Gastrocnemius medialis (tissue), 4 donors: Measurements from ENCODE around the gene ARHGAP19. TPM values are rescaled to one million over a fixed set of nuclear protein-coding genes. Genes with fewer than 3 reads are reported as not detected.

Source experiments
- ATAC-seq, 2 donors: fragments of 150-250 bp; one replicate each; pipeline ENCODE4 v1.9.1; 2016
- DNase-seq, 2 donors: peaks; one replicate each; pipeline ENCODE4 v3.0.0-alpha.2; 2019
- H3K27ac ChIP-seq, 4 donors: fragments of 200-600 bp; sonication (generic); 1 replicate in 1 of 4; 2 replicates in 3 of 4; pipeline ENCODE4 v1.5.1; 2016 to 2018; ENCODE audit warnings: mild to moderate bottlenecking in 2 of 4, moderate library complexity in 1 of 4
- H3K27me3 ChIP-seq, 3 donors: fragments of 200-600 bp; sonication (generic) in 2 of 3; 1 replicate in 1 of 3; 2 replicates in 2 of 3; pipeline versions ENCODE4 v1.5.1 to v1.6.0; 2016 to 2019; ENCODE audit warnings: mild to moderate bottlenecking in 1 of 3, moderate library complexity in 1 of 3
- H3K36me3 ChIP-seq, 2 donors: fragments of 200-600 bp; sonication (generic) in 1 of 2; one replicate each; pipeline ENCODE4 v1.5.1; 2017 to 2018
- H3K4me1 ChIP-seq, 2 donors: fragments of 200-600 bp; sonication (generic) in 1 of 2; one replicate each; pipeline ENCODE4 v1.5.1; 2016 to 2017; ENCODE audit warnings: mild to moderate bottlenecking in 2 of 2
- H3K4me3 ChIP-seq, 4 donors: fragments of 200-600 bp; sonication (generic) in 3 of 4; 1 replicate in 1 of 4; 2 replicates in 3 of 4; pipeline ENCODE4 v1.5.1; 2016 to 2019; ENCODE audit warnings: mild to moderate bottlenecking in 2 of 4
- H3K9me3 ChIP-seq, 3 donors: fragments of 200-600 bp; sonication (generic) in 2 of 3; 1 replicate in 1 of 3; 2 replicates in 2 of 3; pipeline ENCODE4 v1.5.1; 2016 to 2019
- CTCF ChIP-seq, 5 experiments: fragments of 450-650 bp in 3 of 5; fragments of 200-600 bp in 2 of 5; sonication (generic) in 2 of 5; IDR thresholded peaks in 4 of 5; conservative IDR thresholded peaks in 1 of 5; 1 replicate in 4 of 5; 2 replicates in 1 of 5; pipeline ENCODE4 v1.5.1; 2016 to 2019; ENCODE audit warnings: antibody characterized with exemption in 5 of 5, mild to moderate bottlenecking in 3 of 5, moderate library complexity in 3 of 5
- POLR2A ChIP-seq, 2 donors: fragments of 450-650 bp; IDR thresholded peaks; one replicate each; pipeline ENCODE4 v1.6.1; 2017; ENCODE audit warnings: antibody characterized with exemption in 2 of 2, mild to moderate bottlenecking in 2 of 2, moderate library complexity in 2 of 2
- in situ Hi-C, 4 donors: fragments of 200-750 bp; cut with MboI; loops; one replicate each; pipeline versions ENCODE4 v1.15.0 to v1.8.0; 2017; ENCODE audit warnings: low sequenced_read_pairs in 4 of 4
- intact Hi-C: fragments of 100-400 bp; cut with DNase I; formaldehyde crosslinking; loops from one replicate; pipeline ENCODE4 v1.15.1; 2023; ENCODE audit warnings: low total_unique reads
- total RNA-seq, 4 donors: library from RNA; depleted of rRNA; stranded (reverse); fragments of >200 nt; gene quantifications; one replicate each; pipeline versions ENCODE4 v1.1.0 to v1.2.3, GENCODE V29; 2016

The ARHGAP19 gene, protein sequence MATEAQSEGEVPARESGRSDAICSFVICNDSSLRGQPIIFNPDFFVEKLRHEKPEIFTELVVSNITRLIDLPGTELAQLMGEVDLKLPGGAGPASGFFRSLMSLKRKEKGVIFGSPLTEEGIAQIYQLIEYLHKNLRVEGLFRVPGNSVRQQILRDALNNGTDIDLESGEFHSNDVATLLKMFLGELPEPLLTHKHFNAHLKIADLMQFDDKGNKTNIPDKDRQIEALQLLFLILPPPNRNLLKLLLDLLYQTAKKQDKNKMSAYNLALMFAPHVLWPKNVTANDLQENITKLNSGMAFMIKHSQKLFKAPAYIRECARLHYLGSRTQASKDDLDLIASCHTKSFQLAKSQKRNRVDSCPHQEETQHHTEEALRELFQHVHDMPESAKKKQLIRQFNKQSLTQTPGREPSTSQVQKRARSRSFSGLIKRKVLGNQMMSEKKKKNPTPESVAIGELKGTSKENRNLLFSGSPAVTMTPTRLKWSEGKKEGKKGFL
- total RNA-seq = 10 to 100 TPM in 1 of 4 donors, 1 to 10 TPM in 3; 1.7 to 12.3 (median 2.4) TPM

DNA sequence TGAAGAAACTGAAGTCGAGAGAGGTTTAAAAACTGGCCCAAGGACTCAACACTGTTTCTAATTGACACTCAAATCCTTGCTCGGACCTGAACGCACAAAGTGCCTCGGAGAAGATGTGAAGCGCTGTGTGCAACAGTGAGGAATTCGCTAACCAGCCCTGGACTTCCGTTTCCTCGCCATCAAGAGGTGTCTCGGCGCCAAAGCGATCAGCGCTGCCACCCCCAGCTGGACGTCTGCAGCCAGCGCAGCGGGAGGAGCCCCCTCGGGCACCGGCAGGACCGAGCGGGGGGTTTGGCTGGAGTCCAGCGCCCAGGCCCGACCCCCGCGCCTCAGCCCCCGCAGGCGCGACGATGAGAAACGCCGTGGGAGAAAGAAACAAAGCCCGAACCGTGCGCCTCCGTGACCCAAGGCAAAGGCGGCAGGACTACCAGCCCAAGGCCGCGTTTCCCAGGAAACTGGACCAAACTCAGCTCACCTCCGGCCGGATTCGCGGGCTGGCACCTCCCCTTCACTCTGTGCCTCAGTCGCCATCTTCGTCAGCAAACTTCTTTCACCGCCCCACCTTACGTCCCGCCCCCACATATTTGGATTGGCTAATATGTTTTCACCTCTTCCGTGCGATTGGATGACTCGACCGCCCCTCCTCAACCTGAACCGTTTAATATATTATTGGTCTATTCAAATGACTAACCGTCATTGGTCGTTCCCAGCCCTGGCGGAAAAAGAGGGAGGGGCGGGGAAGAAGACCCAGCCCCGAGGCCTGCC, at the start of gene ARHGAP19:
Gene ARHGAP19 (minus strand): TSS at position 541 of the 765 bp plus-strand sequence. CDS start 10 bp downstream, at position 531.
- Histone ChIP-seq H3K27ac (peak within 1 kb of the TSS; percentile 87 to 95 (median 88)), H3K27me3 (no peaks in the 10 kb centered on the region), H3K4me3 (peak within 1 kb of the TSS; percentile 79 to 97 (median 87)), H3K9me3 (no peaks in the 10 kb centered on the region), H3K36me3 (no peaks in the 10 kb centered on the region), H3K4me1 (peaks cover 9 to 10% of the 10 kb centered on the region in 2 donors)
- TF ChIP-seq CTCF (IDR thresholded peaks at IDR 0.05 in 4 of 5, conservative IDR thresholded peaks at IDR 0.05 in 1 of 5) (no peak), POLR2A (IDR thresholded peaks at IDR 0.05) (peak; percentile 38 to 66)
- ATAC-seq (peak; percentile 100), DNase-seq (peak; percentile 97)
- in situ Hi-C loops (no loop called here), intact Hi-C loops (loop anchor here (1.0 to 5.0 kb wide), 2 partner anchors 27 to 40 kb away; partner anchors contain the start of genes FRAT1 and FRAT2)

DNA sequence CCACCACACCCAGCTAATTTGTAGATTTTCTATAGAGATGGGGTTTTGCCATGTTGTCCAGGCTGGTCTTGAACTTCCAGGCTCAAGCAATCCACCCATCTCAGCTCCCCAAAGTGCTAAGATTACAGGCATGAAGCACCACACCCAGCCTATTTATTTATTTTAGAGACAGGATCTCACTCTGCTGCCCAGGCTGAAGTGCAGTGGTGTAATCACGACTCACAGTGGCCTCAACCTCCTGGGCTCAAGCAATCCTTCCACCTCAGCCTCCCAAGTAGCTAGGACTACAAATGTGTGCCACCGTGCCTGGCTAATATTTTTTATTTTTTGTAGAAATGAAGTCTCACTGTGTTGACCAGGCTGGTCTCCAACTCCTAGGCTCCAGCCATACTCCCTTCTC, 49.0 kb upstream of the ARHGAP19 start:
- DNase-seq (no peak), ATAC-seq (no peak)
- Histone ChIP-seq H3K27me3 (no peaks in the 10 kb centered on the region), H3K27ac (no peak overlapping the region), H3K36me3 (no peaks in the 10 kb centered on the region), H3K4me1 (peaks cover 4 to 11% of the 10 kb centered on the region in 2 donors), H3K4me3 (no peak overlapping the region), H3K9me3 (no peaks in the 10 kb centered on the region)
- TF ChIP-seq POLR2A (IDR thresholded peaks at IDR 0.05) (no peak), CTCF (IDR thresholded peaks at IDR 0.05 in 4 of 5, conservative IDR thresholded peaks at IDR 0.05 in 1 of 5) (no peak)
- intact Hi-C loops = no loop called here
- in situ Hi-C loops = no loop called here

DNA sequence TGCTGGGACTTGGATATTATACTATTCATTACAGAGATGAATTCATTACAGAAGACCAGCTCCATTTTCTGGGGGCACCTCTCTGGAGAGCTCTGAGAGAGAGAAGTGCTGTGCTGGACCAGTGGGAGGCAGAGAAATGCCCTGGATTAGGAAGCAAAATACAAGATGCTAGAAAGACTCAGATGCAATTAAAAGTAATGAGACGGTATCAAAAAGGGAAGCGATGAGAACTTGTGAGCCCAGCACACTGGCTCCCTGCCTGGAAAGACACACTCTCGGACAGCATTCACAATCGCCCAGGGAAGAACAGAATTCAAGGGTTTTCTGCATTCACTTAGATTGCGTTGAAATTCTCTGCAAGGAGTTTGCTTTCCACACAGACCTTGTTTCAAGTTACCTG, 45.6 kb upstream of the ARHGAP19 start:
- in situ Hi-C loops = loop anchor here in 1 of 4 donors (10.0 kb wide), 1 partner anchor 53 kb away; no protein-coding TSS in a partner anchor
- intact Hi-C loops = loop anchor here (10.0 kb wide), 1 partner anchor 503 kb away; the partner anchor contains the start of gene LCOR
- peak overlapping the region; percentile 47 to 96 (median 75) for H3K27ac ChIP-seq
- DNase-seq = no peak
- no peaks in the 10 kb centered on the region for H3K9me3 ChIP-seq
- H3K4me1 ChIP-seq = peaks cover 18 to 21% of the 10 kb centered on the region in 2 donors
- no peaks in the 10 kb centered on the region for H3K36me3 ChIP-seq
- H3K27me3 ChIP-seq = no peaks in the 10 kb centered on the region
- no peak for ATAC-seq
- TF ChIP-seq POLR2A (IDR thresholded peaks at IDR 0.05) = no peak
- no peak for TF ChIP-seq CTCF (IDR thresholded peaks at IDR 0.05 in 4 of 5, conservative IDR thresholded peaks at IDR 0.05 in 1 of 5)
- H3K4me3 ChIP-seq = no peak overlapping the region

GRCh38 chr10:97336942-97337831, 44.8 kb upstream of the ARHGAP19 start:
- TF ChIP-seq POLR2A (IDR thresholded peaks at IDR 0.05) (no peak), CTCF (IDR thresholded peaks at IDR 0.05 in 4 of 5, conservative IDR thresholded peaks at IDR 0.05 in 1 of 5) (no peak)
- Histone ChIP-seq H3K9me3 (no peaks in the 10 kb centered on the region), H3K4me1 (peaks cover 24 to 29% of the 10 kb centered on the region in 2 donors), H3K4me3 (peak overlapping the region in 2 of 4 donors; percentile 6 to 11), H3K27ac (peak overlapping the region; percentile 47 to 96 (median 75)), H3K36me3 (no peaks in the 10 kb centered on the region), H3K27me3 (no peaks in the 10 kb centered on the region)
- no peak for ATAC-seq
- in situ Hi-C loops = loop anchor here in 1 of 4 donors (10.0 kb wide), 1 partner anchor 52 kb away; no protein-coding TSS in a partner anchor
- peak in 1 of 2 donors; percentile 17 for DNase-seq
- intact Hi-C loops = loop anchor here (10.0 kb wide), 1 partner anchor 502 kb away; the partner anchor contains the start of gene LCOR
